GM12892 (cell line): ENCODE data around the gene PLPP2.

Experiments
- POLR2A ChIP-seq: IDR thresholded peaks from 2 replicates; pipeline ENCODE4 v1.6.1; 2011; ENCODE audit warnings: low read depth, low read length, control low read depth
- TAF1 ChIP-seq: IDR thresholded peaks from 2 replicates; pipeline ENCODE4 v1.6.1; 2011; ENCODE audit warnings: low read depth, mild to moderate bottlenecking, control low read depth, low read length, borderline replicate concordance

DNA sequence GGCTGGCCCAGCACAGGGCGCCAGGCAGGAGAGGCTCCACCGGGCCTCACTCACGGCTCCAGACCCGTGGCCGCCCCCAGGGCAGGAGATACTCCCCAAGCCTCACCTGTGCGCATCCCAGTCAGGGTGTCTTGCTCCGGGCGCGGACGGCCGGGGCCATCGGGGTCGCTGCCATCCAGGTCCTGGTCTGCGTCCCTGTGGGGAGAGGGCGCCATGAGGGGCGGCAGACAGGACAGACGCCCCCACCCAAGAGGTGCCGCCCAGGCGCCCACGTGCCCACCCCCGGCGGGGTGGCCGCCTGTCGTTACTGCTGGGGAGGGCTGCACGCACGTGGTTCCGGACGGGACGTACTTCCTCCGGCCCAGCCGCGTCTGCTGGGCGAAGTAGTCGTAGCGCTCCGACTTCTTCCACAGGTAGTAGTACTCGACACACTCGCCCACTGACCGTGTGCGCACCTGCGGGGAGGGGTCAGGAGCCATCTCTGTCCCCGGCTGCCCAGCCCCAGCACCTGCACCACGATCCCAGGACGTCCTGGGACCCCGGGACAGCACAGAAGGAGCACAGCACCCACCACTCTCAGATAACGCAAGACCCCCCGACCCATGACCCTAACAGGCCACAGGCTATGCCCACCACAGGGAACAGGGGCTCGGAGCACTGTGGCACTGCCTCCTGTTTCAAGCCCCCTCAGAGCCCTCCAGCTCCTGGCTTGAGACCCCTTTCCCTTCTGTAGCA, 17.4 kb upstream of the PLPP2 start:
- TF ChIP-seq POLR2A: no peak
- no peak for TF ChIP-seq TAF1
